ENCODE results near the gene REPIN1. TPM values are rescaled to one million over a fixed set of nuclear protein-coding genes. Genes with fewer than 3 reads are reported as not detected.

REPIN1 gene
- total RNA-seq, 3 donors from 2014 or later = 151 to 228 (median 202) TPM

DNA sequence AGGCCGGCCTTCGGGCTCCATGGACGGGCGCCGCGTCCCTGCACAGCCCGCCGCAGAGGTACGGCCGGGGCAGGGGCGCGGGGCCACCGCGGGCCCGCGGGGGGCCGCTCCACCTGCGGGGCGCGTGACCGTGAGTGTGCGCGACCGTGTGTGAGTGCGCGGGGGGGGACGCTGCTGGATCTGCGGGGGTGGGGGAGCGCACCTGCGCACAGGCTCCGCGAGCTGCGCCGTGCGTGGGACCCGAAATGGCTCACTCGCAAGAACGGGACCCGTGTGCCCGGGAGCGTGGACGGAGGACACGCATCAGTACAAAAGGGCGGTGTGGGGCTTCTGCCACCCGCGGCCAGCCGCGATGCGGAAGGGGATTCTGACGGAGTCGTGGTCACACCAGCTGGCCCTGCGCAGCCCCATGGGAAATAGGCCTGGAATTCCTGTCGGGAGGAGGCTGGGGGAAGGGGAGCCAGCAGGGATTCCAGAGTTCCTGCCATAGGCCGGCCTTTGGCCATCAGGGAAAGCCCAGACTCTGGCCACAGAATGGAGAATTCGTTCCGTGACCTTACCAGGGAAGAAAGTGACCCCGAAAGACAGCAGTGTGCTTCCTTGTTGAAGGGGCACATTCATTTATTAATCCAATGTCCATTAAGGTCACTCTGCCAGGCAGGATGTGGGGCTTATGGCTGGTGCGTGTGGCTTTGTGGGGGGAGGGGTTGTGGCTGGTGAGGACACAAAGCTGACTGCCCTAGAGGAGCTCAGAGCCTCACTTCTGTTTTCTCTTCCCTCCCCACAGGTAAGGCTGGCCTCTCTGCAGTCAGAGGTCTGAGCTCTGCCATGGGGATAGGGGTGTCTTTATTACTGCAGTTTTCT, 494 bp downstream of the REPIN1 start:
- Histone ChIP-seq H3K4me1 (ENCODE audit: low read depth) (peaks cover 42% of the 10 kb centered on the region), H3K9me3 (no peaks in the 10 kb centered on the region), H3K36me3 (ENCODE audit: low read depth) (no peaks in the 10 kb centered on the region), H3K4me3 (peak overlapping the region; percentile 80)
- ATAC-seq (peak; percentile 28), DNase-seq (peak; percentile 78 to 83 (median 79))
- intact Hi-C loops (cut with DNase I, micrococcal nuclease) = no loop called here
- TF ChIP-seq, protein P1, sequence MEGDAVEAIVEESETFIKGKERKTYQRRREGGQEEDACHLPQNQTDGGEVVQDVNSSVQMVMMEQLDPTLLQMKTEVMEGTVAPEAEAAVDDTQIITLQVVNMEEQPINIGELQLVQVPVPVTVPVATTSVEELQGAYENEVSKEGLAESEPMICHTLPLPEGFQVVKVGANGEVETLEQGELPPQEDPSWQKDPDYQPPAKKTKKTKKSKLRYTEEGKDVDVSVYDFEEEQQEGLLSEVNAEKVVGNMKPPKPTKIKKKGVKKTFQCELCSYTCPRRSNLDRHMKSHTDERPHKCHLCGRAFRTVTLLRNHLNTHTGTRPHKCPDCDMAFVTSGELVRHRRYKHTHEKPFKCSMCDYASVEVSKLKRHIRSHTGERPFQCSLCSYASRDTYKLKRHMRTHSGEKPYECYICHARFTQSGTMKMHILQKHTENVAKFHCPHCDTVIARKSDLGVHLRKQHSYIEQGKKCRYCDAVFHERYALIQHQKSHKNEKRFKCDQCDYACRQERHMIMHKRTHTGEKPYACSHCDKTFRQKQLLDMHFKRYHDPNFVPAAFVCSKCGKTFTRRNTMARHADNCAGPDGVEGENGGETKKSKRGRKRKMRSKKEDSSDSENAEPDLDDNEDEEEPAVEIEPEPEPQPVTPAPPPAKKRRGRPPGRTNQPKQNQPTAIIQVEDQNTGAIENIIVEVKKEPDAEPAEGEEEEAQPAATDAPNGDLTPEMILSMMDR (IDR thresholded peaks at IDR 0.05) = no peak

DNA sequence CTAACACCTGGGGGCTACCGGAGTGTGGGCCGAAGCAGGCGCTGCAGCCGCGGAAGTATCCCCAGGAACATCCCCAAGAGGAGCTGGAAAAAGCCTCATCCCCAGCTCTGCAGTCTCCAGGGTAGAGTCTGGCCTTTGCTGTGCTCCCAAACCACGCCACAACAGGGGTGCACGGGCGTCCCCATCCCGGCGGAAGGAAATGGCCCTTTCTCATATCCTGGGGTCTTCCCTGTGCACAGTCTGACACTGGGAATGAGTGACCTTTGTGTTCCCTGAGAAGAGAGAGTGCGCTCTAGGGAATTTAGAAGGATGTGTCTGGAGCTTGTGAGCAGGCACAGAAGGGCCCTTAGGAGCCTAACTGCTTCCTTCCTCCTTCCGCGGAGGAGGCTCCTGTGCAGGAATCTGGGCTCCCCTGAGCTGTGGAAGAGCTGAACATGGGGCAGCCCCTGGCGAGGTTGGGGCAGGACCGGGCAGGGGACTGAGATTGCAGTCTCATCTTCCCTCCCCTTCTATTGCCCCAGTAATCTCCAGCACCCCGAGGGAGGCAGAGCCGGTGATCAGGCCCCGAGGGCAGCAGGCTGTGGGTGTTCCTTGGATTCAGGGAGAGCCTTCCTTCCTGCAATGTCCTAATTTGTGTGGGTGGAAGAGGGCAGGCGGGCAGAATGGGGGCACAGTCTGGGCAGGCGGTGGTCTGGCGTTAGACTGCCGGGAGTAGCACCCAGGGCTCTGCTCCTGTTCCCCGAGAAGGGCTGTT, 1.3 kb downstream of the REPIN1 start:
- intact Hi-C loops (cut with DNase I, micrococcal nuclease) = no loop called here
- DNase-seq = no peak
- TF ChIP-seq, protein P1 (IDR thresholded peaks at IDR 0.05) = no peak
- no peaks in the 10 kb centered on the region for H3K36me3 ChIP-seq (ENCODE audit: low read depth)
- H3K4me3 ChIP-seq = peak overlapping the region; percentile 80
- H3K9me3 ChIP-seq = no peaks in the 10 kb centered on the region
- ATAC-seq = peak; percentile 0
- peaks cover 42% of the 10 kb centered on the region for H3K4me1 ChIP-seq (ENCODE audit: low read depth)

DNA sequence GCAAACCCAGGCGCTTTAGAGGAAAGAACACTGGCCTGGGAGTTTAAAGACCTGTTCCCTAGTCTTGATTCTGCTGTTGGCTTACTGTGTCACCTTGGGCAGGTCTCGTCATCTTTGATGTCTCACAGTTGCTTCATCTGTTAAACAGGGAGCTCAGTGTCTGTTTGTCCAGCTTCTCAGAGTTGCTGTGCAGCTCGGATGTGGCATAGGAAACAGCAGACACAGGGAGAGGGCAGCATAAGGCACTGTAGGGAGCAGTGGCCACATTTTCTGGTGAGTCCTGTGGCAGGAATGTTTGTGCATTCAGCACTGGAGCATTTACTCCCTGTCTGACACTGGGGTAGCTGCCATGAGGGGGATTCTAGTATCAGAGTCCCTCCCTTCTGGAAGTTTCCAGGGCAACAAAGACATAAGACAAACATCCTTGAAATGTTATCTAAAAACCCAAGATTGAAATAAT, 2.0 kb downstream of the REPIN1 start:
- Histone ChIP-seq H3K4me3 (no peak overlapping the region), H3K36me3 (ENCODE audit: low read depth) (no peaks in the 10 kb centered on the region), H3K9me3 (no peaks in the 10 kb centered on the region), H3K4me1 (ENCODE audit: low read depth) (peaks cover 48% of the 10 kb centered on the region)
- intact Hi-C loops (cut with DNase I, micrococcal nuclease) = no loop called here
- TF ChIP-seq, protein P1 (IDR thresholded peaks at IDR 0.05) = no peak
- ATAC-seq (peak; percentile 0), DNase-seq (peak in 1 of 3 donors; percentile 36)

DNA sequence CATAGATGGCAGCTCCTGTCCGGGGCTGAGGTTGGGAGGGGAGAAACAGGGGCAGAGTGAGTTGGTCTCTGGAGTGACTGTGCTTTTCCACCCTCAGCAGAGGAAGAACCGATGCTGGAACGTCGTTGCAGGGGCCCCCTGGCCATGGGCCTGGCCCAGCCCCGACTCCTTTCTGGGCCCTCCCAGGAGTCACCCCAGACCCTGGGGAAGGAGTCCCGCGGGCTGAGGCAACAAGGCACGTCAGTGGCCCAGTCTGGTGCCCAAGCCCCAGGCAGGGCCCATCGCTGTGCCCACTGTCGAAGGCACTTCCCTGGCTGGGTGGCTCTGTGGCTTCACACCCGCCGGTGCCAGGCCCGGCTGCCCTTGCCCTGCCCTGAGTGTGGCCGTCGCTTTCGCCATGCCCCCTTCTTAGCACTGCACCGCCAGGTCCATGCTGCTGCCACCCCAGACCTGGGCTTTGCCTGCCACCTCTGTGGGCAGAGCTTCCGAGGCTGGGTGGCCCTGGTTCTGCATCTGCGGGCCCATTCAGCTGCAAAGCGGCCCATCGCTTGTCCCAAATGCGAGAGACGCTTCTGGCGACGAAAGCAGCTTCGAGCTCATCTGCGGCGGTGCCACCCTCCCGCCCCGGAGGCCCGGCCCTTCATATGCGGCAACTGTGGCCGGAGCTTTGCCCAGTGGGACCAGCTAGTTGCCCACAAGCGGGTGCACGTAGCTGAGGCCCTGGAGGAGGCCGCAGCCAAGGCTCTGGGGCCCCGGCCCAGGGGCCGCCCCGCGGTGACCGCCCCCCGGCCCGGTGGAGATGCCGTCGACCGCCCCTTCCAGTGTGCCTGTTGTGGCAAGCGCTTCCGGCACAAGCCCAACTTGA, 2.7 kb downstream of the REPIN1 start:
- TF ChIP-seq, protein P1 (IDR thresholded peaks at IDR 0.05) = no peak
- no peak for ATAC-seq
- intact Hi-C loops (cut with DNase I, micrococcal nuclease) = no loop called here
- no peak overlapping the region for H3K4me3 ChIP-seq
- DNase-seq = peak in 1 of 3 donors; percentile 56
- no peaks in the 10 kb centered on the region for H3K36me3 ChIP-seq (ENCODE audit: low read depth)
- H3K9me3 ChIP-seq = no peaks in the 10 kb centered on the region
- H3K4me1 ChIP-seq (ENCODE audit: low read depth) = peaks cover 51% of the 10 kb centered on the region

DNA sequence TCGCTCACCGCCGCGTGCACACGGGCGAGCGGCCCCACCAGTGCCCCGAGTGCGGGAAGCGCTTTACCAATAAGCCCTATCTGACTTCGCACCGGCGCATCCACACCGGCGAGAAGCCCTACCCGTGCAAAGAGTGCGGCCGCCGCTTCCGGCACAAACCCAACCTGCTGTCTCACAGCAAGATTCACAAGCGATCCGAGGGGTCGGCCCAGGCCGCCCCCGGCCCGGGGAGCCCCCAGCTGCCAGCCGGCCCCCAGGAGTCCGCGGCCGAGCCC, 3.3 kb downstream of the REPIN1 start:
- no peaks in the 10 kb centered on the region for H3K36me3 ChIP-seq (ENCODE audit: low read depth)
- TF ChIP-seq, protein P1 (IDR thresholded peaks at IDR 0.05) = no peak
- intact Hi-C loops (cut with DNase I, micrococcal nuclease) = no loop called here
- ATAC-seq (peak; percentile 0), DNase-seq (no peak)
- no peaks in the 10 kb centered on the region for H3K9me3 ChIP-seq
- peaks cover 57% of the 10 kb centered on the region for H3K4me1 ChIP-seq (ENCODE audit: low read depth)
- H3K4me3 ChIP-seq = no peak overlapping the region

Data from mucosa of descending colon (tissue), 3 donors.